GM10266 (cell line): ENCODE data around the gene MYOCD.

ENCODE experiments used
- DNase-seq: peaks from one replicate; pipeline ENCODE4 v3.0.0; 2012; ENCODE audit errors: extremely low spot score
- TF ChIP-seq, protein P1 (sequence below): IDR thresholded peaks from 2 replicates; pipeline ENCODE4 v1.5.1; 2012; ENCODE audit warnings: mild to moderate bottlenecking, low read depth; ENCODE audit not compliant: control insufficient read depth, insufficient read depth; ENCODE audit errors: missing control alignments

Gene MYOCD

DNA sequence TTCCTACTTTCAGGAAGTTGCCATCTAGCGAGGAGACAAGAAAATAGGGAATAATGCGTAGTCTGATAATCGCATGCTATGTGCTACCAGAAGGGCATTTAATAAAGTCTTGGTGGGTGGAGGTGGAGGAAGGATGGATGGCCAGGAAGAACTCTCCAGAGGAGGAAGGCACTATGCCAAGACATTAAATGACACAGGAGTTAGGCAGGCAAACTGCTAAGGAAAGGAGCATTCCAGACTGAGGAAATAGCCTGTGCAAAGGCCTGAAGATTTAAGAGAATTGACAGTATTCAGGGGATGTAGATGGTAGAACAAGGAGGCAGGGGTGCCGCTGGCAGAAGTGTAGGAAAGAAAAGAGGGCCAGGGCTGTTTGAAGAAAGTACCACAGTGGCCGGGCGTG lies 104.3 kb downstream of the MYOCD start:
- DNase-seq: no peak

DNA sequence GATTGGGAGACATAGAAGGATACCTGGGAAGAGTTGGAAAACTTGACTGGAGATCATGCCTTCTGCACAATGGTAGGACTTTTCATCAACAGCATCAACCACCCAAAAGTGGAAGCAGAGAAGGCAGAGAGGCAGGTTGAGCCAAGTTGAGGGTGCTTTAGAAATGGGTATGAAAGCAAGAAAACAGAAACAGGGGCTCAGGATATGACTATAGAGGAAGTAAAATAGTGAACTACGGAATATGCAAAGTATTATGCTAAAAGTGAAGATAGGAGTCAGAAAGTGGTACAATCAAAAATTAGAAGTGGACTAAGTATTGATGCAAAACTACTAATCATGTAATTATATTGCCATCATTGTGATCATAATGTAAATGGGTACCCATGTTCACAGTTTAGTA lies 107.5 kb downstream of the MYOCD start:
- DNase-seq: no peak
- TF ChIP-seq, protein P1, sequence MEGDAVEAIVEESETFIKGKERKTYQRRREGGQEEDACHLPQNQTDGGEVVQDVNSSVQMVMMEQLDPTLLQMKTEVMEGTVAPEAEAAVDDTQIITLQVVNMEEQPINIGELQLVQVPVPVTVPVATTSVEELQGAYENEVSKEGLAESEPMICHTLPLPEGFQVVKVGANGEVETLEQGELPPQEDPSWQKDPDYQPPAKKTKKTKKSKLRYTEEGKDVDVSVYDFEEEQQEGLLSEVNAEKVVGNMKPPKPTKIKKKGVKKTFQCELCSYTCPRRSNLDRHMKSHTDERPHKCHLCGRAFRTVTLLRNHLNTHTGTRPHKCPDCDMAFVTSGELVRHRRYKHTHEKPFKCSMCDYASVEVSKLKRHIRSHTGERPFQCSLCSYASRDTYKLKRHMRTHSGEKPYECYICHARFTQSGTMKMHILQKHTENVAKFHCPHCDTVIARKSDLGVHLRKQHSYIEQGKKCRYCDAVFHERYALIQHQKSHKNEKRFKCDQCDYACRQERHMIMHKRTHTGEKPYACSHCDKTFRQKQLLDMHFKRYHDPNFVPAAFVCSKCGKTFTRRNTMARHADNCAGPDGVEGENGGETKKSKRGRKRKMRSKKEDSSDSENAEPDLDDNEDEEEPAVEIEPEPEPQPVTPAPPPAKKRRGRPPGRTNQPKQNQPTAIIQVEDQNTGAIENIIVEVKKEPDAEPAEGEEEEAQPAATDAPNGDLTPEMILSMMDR: no peak

More for the DNA sequence above, 104.3 kb downstream of the MYOCD start:
- TF ChIP-seq, protein P1: no peak

DNA sequence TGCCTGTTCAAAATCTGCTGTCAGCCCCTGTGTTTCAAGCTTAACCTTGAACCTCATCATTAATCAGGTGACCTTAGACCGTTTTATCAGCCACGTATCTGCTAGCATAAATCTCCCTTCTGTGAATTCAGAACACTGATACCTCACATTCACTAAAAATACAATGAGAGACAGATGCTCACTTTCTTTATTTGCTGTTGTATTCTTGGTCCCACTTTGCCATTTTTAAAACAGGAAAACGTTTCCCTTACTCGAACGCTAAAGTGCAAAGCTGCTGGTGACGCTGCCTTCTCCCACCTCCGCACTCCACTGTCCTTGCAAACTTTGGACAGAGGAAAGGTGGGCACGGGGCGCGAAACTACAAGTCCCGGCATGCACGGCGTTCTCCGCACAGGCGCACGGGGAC lies 123.4 kb downstream of the MYOCD start:
- DNase-seq: peak; percentile 82
- TF ChIP-seq, protein P1: no peak

DNA sequence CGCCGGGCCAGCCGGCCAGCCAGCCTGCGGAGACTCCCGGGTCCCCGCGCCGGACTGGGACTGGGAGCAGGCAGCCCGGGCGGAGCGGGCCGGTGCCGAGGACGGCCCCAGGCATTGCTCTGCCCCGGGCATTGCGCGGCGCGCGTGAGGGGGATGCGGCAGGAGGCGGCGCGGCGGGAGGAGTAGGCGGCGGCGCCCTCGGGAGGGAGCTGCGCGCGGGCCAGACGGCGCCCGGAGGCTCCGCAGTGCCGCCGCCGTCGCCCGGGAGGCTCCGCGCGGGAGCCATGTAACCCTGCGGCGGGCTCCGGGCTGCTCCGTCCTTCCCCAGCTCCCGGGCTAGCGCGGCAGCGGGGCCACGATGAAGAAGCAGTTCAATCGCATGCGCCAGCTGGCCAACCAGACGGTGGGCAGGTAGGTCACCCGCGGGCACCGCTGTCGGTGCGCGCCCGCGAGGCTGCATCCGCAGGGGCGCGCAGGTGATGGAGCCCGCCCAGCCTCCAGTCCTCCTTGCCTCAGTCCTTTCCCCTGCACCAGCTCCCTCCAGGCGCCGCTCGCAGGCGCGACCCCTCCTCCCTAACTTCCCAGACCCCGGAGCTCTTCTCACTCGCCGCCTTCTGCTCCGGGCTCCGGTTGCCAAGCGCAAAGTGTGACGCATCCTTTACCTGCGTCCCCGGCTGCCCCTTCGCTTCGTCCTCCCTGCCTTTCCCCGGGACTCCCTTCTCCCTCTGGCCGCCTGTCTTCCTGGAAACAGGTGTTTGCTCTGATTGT lies 124.0 kb downstream of the MYOCD start, which contains the start of gene ARHGAP44:
Gene ARHGAP44 (plus strand): TSS at position 18 of the 768 bp plus-strand sequence. CDS start 341 bp downstream, at position 359.
- DNase-seq: no peak
- TF ChIP-seq, protein P1: no peak

DNA sequence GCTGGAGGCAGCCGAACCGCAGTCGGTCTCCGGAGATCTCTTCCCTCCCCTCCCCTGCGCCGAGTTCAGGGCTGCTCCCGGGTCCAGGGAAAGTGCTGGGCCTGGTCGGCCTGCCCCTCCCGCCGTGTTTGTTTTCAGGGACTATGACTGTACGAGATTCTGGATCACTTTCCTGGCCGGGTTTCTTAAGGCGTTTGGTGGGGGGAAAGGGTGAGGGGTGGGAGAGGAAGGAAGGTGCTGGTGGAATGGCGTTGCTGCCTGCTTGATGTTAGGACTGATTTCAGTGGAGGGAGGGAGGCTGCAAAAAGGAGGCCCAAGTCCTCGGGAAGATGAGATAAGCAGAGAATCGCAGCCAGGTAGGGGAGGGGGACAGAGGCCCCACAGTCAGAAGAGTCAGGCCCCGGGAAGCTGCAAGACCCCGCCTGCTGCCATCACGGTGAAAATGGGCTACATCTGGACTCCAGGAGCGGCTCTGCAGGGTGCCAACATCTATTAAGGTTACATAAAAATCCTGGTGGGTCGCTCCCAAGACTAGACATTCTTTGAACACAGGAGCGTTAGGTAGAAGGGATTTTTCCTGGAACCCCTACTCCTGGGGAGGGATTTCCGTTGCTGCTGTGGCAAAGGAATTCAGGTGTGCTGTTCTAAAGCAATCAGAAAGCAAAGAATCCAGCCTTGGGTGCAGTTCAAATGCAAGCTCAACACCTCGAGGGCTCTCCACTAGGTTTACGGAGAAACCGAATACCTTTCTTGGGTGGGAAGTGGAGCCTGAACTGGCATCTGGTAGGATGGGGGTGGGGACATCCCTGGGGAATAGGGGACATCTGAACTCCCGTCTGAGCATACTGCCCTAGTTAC lies 124.8 kb downstream of the MYOCD start:
- TF ChIP-seq, protein P1: no peak
- DNase-seq: no peak

DNA sequence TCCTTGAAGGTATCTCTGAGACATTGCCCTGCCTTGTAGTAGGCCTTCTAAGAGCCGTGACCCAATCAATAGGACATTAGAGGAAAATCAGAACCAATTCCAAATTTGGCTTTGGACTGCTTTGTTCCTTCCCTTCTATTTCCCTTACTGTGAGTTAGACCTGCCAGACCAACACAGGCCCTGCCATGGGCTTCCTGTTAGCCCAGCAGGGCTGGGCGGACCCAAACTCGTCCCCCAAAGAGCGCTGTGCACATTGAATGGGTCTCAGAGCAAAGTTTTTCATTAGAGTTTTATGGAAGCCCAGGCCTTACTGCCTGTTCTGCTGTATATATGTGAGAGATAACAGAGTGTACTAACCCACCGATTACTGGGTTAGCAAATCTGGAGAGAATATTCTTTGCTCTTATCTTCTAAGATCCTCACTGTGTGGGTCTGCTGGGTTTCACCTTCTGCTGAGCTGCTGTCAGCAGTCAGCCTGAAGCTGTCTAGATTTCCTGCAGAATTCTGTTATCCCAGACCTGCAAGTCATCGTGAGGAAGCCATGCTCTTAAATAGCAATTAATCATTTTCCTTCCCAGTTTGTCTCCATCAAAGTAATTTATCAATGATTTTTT lies 129.3 kb downstream of the MYOCD start:
- DNase-seq: no peak
- TF ChIP-seq, protein P1: no peak

DNA sequence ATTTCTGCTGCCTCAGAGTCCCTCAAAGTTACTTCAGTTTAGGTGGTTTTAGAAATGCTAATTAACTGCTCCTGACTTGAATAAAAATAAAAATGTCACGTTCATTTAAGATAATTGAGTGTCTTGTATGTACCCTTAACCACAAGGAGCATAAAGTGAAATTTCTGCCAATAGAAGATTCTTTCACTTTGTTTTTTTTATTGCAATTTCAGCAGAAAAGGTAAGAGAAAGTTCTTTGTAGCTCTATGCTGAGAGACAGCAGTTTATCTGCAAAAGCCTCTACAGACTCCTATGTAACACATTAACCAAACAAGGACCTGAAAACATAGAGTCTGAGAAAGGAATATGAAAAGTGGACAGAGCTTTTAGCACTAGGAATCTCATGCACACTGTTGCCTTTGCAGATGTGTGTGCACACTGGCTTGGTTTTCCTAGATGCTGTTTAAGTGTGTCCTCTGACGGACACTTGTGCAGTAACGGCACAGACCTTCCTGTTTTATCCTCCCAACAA lies 135.2 kb downstream of the MYOCD start:
- TF ChIP-seq, protein P1: no peak
- no peak for DNase-seq
